Tibial artery (tissue), 4 donors: Measurements from ENCODE around the gene YPEL4.

Experiments used
- DNase-seq, 2 donors: peaks; one replicate each; pipeline ENCODE4 v3.0.0-alpha.2; 2019
- H3K27ac ChIP-seq, 2 donors: fragments of 200-600 bp; sonication (generic) in 1 of 2; 1 replicate in 1 of 2; 2 replicates in 1 of 2; pipeline ENCODE4 v1.5.1; 2018 to 2019; ENCODE audit warnings: mild to moderate bottlenecking in 1 of 2
- H3K27me3 ChIP-seq, 2 donors: fragments of 200-600 bp; sonication (generic) in 1 of 2; one replicate each; pipeline versions ENCODE4 v1.5.1 to v1.6.0; 2016 to 2019
- H3K36me3 ChIP-seq, 3 donors: fragments of 200-600 bp; sonication (generic) in 2 of 3; one replicate each; pipeline ENCODE4 v1.5.1; 2016 to 2019; ENCODE audit warnings: mild to moderate bottlenecking in 2 of 3
- H3K4me1 ChIP-seq, 4 donors: fragments of 200-600 bp; sonication (generic) in 2 of 4; 1 replicate in 3 of 4; 2 replicates in 1 of 4; pipeline ENCODE4 v1.5.1; 2016 to 2019
- H3K4me3 ChIP-seq, 2 donors: fragments of 200-600 bp; sonication (generic) in 1 of 2; 1 replicate in 1 of 2; 2 replicates in 1 of 2; pipeline ENCODE4 v1.5.1; 2018 to 2019; ENCODE audit warnings: mild to moderate bottlenecking in 2 of 2
- H3K9me3 ChIP-seq, 3 donors: fragments of 200-600 bp; sonication (generic) in 1 of 3; one replicate each; pipeline ENCODE4 v1.5.1; 2016 to 2019
- intact Hi-C: fragments of 100-400 bp; cut with DNase I; formaldehyde crosslinking; loops from one replicate; pipeline ENCODE4 v1.15.0; 2023; ENCODE audit warnings: low total_unique reads
- TF ChIP-seq, protein P1 (sequence below), 2 experiments: fragments of 200-600 bp in 1 of 2; fragments of 450-650 bp in 1 of 2; IDR thresholded peaks; one replicate each; pipeline ENCODE4 v1.5.1; 2017 to 2019; ENCODE audit warnings: antibody characterized with exemption in 2 of 2, mild to moderate bottlenecking in 1 of 2, moderate library complexity in 1 of 2

The YPEL4 gene

DNA sequence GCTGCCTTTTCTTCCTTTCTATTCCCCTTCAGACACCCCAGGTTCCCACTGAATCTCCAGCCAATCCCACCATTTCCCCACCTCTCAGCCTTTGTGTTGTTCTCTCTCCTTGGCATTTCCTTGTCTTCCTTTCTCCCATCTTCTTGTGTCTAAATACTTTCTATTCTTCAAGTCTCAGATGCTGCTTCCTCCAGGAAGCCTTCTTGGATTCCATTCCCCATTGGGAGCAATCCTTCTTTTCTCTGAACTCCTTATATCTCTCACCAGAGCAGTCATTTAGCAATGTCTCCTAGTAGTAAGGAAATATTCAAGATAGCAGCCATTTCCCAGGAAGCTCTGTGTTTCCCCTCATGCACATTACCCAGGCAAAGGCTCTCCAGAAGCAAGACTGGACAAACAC, 15.4 kb downstream of the YPEL4 start:
- H3K27ac ChIP-seq: no peak overlapping the region
- no peak for DNase-seq
- H3K9me3 ChIP-seq: no peaks in the 10 kb centered on the region
- intact Hi-C loops: no loop called here
- H3K4me1 ChIP-seq: peaks cover 0 to 16% (median 13%) of the 10 kb centered on the region in 4 donors
- TF ChIP-seq, protein P1, sequence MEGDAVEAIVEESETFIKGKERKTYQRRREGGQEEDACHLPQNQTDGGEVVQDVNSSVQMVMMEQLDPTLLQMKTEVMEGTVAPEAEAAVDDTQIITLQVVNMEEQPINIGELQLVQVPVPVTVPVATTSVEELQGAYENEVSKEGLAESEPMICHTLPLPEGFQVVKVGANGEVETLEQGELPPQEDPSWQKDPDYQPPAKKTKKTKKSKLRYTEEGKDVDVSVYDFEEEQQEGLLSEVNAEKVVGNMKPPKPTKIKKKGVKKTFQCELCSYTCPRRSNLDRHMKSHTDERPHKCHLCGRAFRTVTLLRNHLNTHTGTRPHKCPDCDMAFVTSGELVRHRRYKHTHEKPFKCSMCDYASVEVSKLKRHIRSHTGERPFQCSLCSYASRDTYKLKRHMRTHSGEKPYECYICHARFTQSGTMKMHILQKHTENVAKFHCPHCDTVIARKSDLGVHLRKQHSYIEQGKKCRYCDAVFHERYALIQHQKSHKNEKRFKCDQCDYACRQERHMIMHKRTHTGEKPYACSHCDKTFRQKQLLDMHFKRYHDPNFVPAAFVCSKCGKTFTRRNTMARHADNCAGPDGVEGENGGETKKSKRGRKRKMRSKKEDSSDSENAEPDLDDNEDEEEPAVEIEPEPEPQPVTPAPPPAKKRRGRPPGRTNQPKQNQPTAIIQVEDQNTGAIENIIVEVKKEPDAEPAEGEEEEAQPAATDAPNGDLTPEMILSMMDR (IDR thresholded peaks at IDR 0.05): no peak
- H3K27me3 ChIP-seq: no peaks in the 10 kb centered on the region
- no peak overlapping the region for H3K4me3 ChIP-seq
- no peaks in the 10 kb centered on the region for H3K36me3 ChIP-seq

- DNase-seq: no peak
- no peak overlapping the region for H3K4me3 ChIP-seq
These were observed 16.2 kb downstream of the YPEL4 start for GRCh38 chr11:57633394-57634070.

GRCh38 chr11:57632116-57632515, 17.6 kb downstream of the YPEL4 start:
- intact Hi-C loops: no loop called here
- no peak overlapping the region for H3K27ac ChIP-seq
- no peaks in the 10 kb centered on the region for H3K27me3 ChIP-seq
- TF ChIP-seq, protein P1 (IDR thresholded peaks at IDR 0.05): no peak
- no peak overlapping the region for H3K4me3 ChIP-seq
- H3K4me1 ChIP-seq: no peaks in the 10 kb centered on the region
- H3K9me3 ChIP-seq: no peaks in the 10 kb centered on the region
- no peaks in the 10 kb centered on the region for H3K36me3 ChIP-seq
- no peak for DNase-seq

More at GRCh38 chr11:57633394-57634070, 16.2 kb downstream of the YPEL4 start:
- Histone ChIP-seq H3K36me3 (no peaks in the 10 kb centered on the region), H3K4me1 (peaks cover 0 to 8% (median 7%) of the 10 kb centered on the region in 4 donors), H3K9me3 (no peaks in the 10 kb centered on the region), H3K27me3 (no peaks in the 10 kb centered on the region), H3K27ac (no peak overlapping the region)
- intact Hi-C loops: no loop called here
- TF ChIP-seq, protein P1 (IDR thresholded peaks at IDR 0.05): no peak

DNA sequence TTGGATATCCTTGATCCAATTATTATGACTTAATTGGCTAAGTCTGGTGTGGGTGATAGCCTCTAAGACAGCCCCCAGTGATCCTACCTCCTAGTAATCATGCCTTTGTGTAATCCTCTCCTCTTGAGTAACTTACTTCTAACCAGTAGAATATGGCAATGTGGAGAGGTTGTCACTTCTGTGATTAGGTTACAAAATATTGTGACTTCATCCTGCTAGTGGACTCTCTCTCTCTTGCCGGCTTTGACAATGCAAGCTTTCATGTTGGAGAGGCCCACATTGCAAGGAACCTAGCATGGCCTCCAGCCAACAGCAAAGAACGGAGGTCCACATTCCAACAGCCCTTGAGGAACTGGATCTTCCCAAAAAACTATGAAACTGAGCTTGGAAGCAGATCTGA, 19.5 kb downstream of the YPEL4 start:
- Histone ChIP-seq H3K27me3 (no peaks in the 10 kb centered on the region), H3K36me3 (no peaks in the 10 kb centered on the region), H3K27ac (no peak overlapping the region), H3K4me1 (no peaks in the 10 kb centered on the region), H3K4me3 (no peak overlapping the region), H3K9me3 (no peaks in the 10 kb centered on the region)
- no peak for DNase-seq
- TF ChIP-seq, protein P1 (IDR thresholded peaks at IDR 0.05): no peak
- intact Hi-C loops: no loop called here

DNA sequence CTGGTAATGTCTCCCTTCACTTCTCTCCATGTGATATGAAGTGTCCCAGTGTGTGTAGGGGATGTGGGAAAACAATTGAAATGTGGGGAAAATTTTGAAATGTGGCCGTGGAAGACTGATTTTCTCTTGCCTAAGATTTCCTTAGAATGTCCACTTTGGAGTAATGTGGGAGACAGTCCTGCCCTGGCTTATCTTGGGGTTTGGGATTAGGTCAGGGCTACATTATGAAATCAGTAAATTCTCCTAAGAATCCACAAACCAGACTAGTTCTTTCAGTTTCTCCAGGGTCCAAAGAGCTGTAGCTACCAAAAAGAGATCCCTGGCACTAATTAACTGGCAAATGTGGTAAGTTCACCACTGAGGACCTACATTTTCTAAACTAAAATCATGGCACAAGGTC, 22.8 kb downstream of the YPEL4 start:
- H3K4me3 ChIP-seq: no peak overlapping the region
- intact Hi-C loops: no loop called here
- TF ChIP-seq, protein P1 (IDR thresholded peaks at IDR 0.05): no peak
- peaks cover 0 to 7% (median 0%) of the 10 kb centered on the region in 3 donors for H3K36me3 ChIP-seq
- no peaks in the 10 kb centered on the region for H3K9me3 ChIP-seq
- DNase-seq: no peak
- no peaks in the 10 kb centered on the region for H3K4me1 ChIP-seq
- no peak overlapping the region for H3K27ac ChIP-seq
- H3K27me3 ChIP-seq: no peaks in the 10 kb centered on the region
